WTC11 (cell line): ENCODE measurements around the gene CYP11A1. TPM values are rescaled to one million over a fixed set of nuclear protein-coding genes. Genes with fewer than 3 reads are reported as not detected.

ENCODE experiments used
- ATAC-seq: fragments of 200-7000 bp; cut with Tn5 transposase; 2 replicates; pipeline ENCODE4 v1.10.0; 2021; ENCODE audit warnings: mild to moderate bottlenecking, moderate library complexity
- CTCF ChIA-PET: fragments of 300-600 bp; sonication (Branson Sonifier 250); formaldehyde crosslinking; loops from one replicate; lab custom pipeline; 2021; ENCODE audit warnings: antibody characterized with exemption; lab: Charles Lee
- POLR2A ChIA-PET: fragments of 350-600 bp; sonication (Branson Sonifier 250); formaldehyde crosslinking; loops from one replicate; lab custom pipeline; 2021; ENCODE audit warnings: antibody characterized with exemption; lab: Charles Lee
- DNase-seq: peaks from one replicate; pipeline ENCODE4 v3.0.0; 2021; ENCODE audit warnings: low spot score
- H3K27ac Mint-ChIP-seq: 2 replicates; pipeline ENCODE4 v1.8.0; 2021; ENCODE audit warnings: mixed read lengths
- H3K27me3 Mint-ChIP-seq: 2 replicates; pipeline ENCODE4 v1.8.0; 2021; ENCODE audit warnings: low read depth, mild to moderate bottlenecking, moderate library complexity, mixed read lengths
- H3K36me3 Mint-ChIP-seq: 2 replicates; pipeline ENCODE4 v1.8.0; 2021; ENCODE audit warnings: mixed read lengths
- H3K4me1 Mint-ChIP-seq: 2 replicates; pipeline ENCODE4 v1.8.0; 2022; ENCODE audit warnings: mixed read lengths
- H3K4me3 Mint-ChIP-seq: 2 replicates; pipeline ENCODE4 v1.8.0; 2021; ENCODE audit warnings: mild to moderate bottlenecking, moderate library complexity, mixed read lengths
- H3K9me3 Mint-ChIP-seq: 2 replicates; pipeline ENCODE4 v1.8.0; 2021; ENCODE audit warnings: mixed read lengths
- AFF4 ChIP-seq: sonication (generic); formaldehyde crosslinking; IDR thresholded peaks from 2 replicates; pipeline ENCODE4 v1.8.1; 2023; ENCODE audit warnings: mild to moderate bottlenecking, missing genetic modification reagents, borderline replicate concordance
- E2F1 ChIP-seq: sonication (generic); formaldehyde crosslinking; IDR thresholded peaks from 2 replicates; pipeline ENCODE4 v1.8.0; 2022; ENCODE audit warnings: mild to moderate bottlenecking, missing genetic modification reagents
- E2F4 ChIP-seq: sonication (generic); formaldehyde crosslinking; IDR thresholded peaks from 2 replicates; pipeline ENCODE4 v1.8.1; 2022; ENCODE audit warnings: low read depth, mild to moderate bottlenecking, moderate library complexity, missing genetic modification reagents, borderline replicate concordance
- EMX1 ChIP-seq: fragments of 250-450 bp; sonication (Bioruptor Pico); IDR thresholded peaks from 2 replicates; pipeline ENCODE4 v1.8.0; 2021; ENCODE audit warnings: mild to moderate bottlenecking
- ESRRA ChIP-seq: sonication (generic); formaldehyde crosslinking; IDR thresholded peaks from 2 replicates; pipeline ENCODE4 v1.8.1; 2022; ENCODE audit warnings: mild to moderate bottlenecking, missing genetic modification reagents, borderline replicate concordance
- ETV6 ChIP-seq: sonication (generic); formaldehyde crosslinking; IDR thresholded peaks from 2 replicates; pipeline ENCODE4 v1.8.1; 2022; ENCODE audit warnings: mild to moderate bottlenecking, missing genetic modification reagents
- FOXP1 ChIP-seq: sonication (generic); formaldehyde crosslinking; IDR thresholded peaks from 2 replicates; pipeline ENCODE4 v1.8.0; 2022; ENCODE audit warnings: missing genetic modification reagents, mild to moderate bottlenecking, moderate library complexity, borderline replicate concordance
- GABPB1 ChIP-seq: sonication (generic); formaldehyde crosslinking; IDR thresholded peaks from 2 replicates; pipeline ENCODE4 v1.8.1; 2023; ENCODE audit warnings: mild to moderate bottlenecking, missing genetic modification reagents
- GTF2I ChIP-seq: fragments of 250-450 bp; sonication (Bioruptor Pico); conservative IDR thresholded peaks from 2 replicates; pipeline ENCODE4 v1.4.0; 2021; ENCODE audit warnings: mild to moderate bottlenecking
- IRF2 ChIP-seq: sonication (generic); formaldehyde crosslinking; IDR thresholded peaks from 2 replicates; pipeline ENCODE4 v1.8.0; 2022; ENCODE audit warnings: low read depth, missing genetic modification reagents, borderline replicate concordance
- JUN ChIP-seq: sonication (generic); formaldehyde crosslinking; IDR thresholded peaks from 2 replicates; pipeline ENCODE4 v1.8.0; 2023; ENCODE audit warnings: mild to moderate bottlenecking, missing genetic modification reagents
- KAT7 ChIP-seq: sonication (generic); formaldehyde crosslinking; IDR thresholded peaks from 2 replicates; pipeline ENCODE4 v1.8.1; 2023; ENCODE audit warnings: missing genetic modification reagents, mild to moderate bottlenecking, borderline replicate concordance
- NR1H2 ChIP-seq: sonication (generic); formaldehyde crosslinking; IDR thresholded peaks from 2 replicates; pipeline ENCODE4 v1.9.0; 2021; ENCODE audit warnings: mild to moderate bottlenecking, moderate library complexity, missing genetic modification reagents
- PREB ChIP-seq: sonication (generic); formaldehyde crosslinking; IDR thresholded peaks from 2 replicates; pipeline ENCODE4 v1.8.1; 2022; ENCODE audit warnings: mild to moderate bottlenecking, missing genetic modification reagents, moderate library complexity, borderline replicate concordance
- PRRX2 ChIP-seq: fragments of 250-450 bp; sonication (Bioruptor Pico); IDR thresholded peaks from 2 replicates; pipeline ENCODE4 v1.8.0; 2021; ENCODE audit warnings: mild to moderate bottlenecking
- SMAD3 ChIP-seq: sonication (generic); formaldehyde crosslinking; IDR thresholded peaks from 2 replicates; pipeline ENCODE4 v1.8.0; 2022; ENCODE audit warnings: missing genetic modification reagents, mild to moderate bottlenecking, borderline replicate concordance
- SMAD4 ChIP-seq: sonication (generic); formaldehyde crosslinking; IDR thresholded peaks from 2 replicates; pipeline ENCODE4 v1.8.0; 2022; ENCODE audit warnings: mild to moderate bottlenecking, missing genetic modification reagents
- TEAD4 ChIP-seq: sonication (generic); formaldehyde crosslinking; IDR thresholded peaks from 2 replicates; pipeline ENCODE4 v1.8.0; 2022; ENCODE audit warnings: mild to moderate bottlenecking, missing genetic modification reagents
- ZNF263 ChIP-seq: sonication (generic); formaldehyde crosslinking; IDR thresholded peaks from 2 replicates; pipeline ENCODE4 v1.8.1; 2022; ENCODE audit warnings: low read depth, mild to moderate bottlenecking, moderate library complexity, missing genetic modification reagents
- total RNA-seq: library from RNA; stranded (reverse); gene quantifications from 3 replicates; pipeline ENCODE4 v1.2.3, GENCODE V29; 2021
- TF ChIP-seq, protein P1 (sequence below): sonication (generic); formaldehyde crosslinking; IDR thresholded peaks from 2 replicates; pipeline ENCODE4 v1.8.1; 2023; ENCODE audit warnings: mild to moderate bottlenecking, missing genetic modification reagents
- TF ChIP-seq, protein P2 (sequence below): sonication (generic); formaldehyde crosslinking; IDR thresholded peaks from 2 replicates; pipeline ENCODE4 v1.8.1; 2022; ENCODE audit warnings: mild to moderate bottlenecking, moderate library complexity, missing genetic modification reagents
- TF ChIP-seq, protein P3 (sequence below): fragments of 200-600 bp; IDR thresholded peaks from 2 replicates; pipeline ENCODE4 v1.8.0; 2022; ENCODE audit warnings: antibody characterized with exemption

The CYP11A1 gene
- total RNA-seq, 1 experiment from 2014 or later, result 3.4 TPM

DNA sequence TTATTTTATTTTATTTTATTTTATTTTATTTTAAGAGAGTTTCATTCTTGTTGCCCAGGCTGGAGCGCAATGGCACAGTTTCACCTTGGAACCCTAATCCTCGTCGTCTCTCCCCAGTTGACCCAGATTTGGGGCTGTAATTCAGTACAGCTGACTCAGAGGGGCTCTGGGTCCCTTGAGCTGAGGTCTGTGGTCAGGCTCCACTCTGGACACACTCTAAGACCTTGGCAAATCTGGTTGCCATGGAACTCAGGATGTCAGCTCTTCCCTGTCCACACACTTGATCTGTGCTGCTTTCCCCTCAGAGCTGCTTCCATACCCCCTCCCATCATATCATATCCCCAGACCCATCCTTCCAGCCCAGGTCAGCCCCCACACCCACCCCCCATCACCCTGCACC, 675 bp upstream of the CYP11A1 start:
- TF ChIP-seq IRF2 (CRISPR knock-in tag) (no peak), TEAD4 (CRISPR knock-in tag) (no peak), GABPB1 (CRISPR knock-in tag) (no peak), PRRX2 (CRISPR knock-in tag) (no peak), SMAD3 (no peak), SMAD4 (CRISPR knock-in tag) (no peak), ESRRA (CRISPR knock-in tag) (no peak), PREB (CRISPR knock-in tag) (no peak), AFF4 (CRISPR knock-in tag) (no peak), E2F1 (CRISPR knock-in tag) (no peak), E2F4 (CRISPR knock-in tag) (no peak), JUN (CRISPR knock-in tag) (no peak)
- TF ChIP-seq, protein P1, sequence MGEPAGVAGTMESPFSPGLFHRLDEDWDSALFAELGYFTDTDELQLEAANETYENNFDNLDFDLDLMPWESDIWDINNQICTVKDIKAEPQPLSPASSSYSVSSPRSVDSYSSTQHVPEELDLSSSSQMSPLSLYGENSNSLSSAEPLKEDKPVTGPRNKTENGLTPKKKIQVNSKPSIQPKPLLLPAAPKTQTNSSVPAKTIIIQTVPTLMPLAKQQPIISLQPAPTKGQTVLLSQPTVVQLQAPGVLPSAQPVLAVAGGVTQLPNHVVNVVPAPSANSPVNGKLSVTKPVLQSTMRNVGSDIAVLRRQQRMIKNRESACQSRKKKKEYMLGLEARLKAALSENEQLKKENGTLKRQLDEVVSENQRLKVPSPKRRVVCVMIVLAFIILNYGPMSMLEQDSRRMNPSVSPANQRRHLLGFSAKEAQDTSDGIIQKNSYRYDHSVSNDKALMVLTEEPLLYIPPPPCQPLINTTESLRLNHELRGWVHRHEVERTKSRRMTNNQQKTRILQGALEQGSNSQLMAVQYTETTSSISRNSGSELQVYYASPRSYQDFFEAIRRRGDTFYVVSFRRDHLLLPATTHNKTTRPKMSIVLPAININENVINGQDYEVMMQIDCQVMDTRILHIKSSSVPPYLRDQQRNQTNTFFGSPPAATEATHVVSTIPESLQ, result no peak
- peaks cover 29% of the 10 kb centered on the region for H3K27me3 Mint-ChIP-seq
- H3K4me1 Mint-ChIP-seq, result peaks cover 26% of the 10 kb centered on the region
- no peak overlapping the region for H3K4me3 Mint-ChIP-seq
- no peaks in the 10 kb centered on the region for H3K9me3 Mint-ChIP-seq
- no peak overlapping the region for H3K27ac Mint-ChIP-seq
- ATAC-seq (no peak), DNase-seq (no peak)
- ChIA-PET CTCF (interaction anchor here (1.5 to 3.3 kb wide), 4 partner anchors 14 to 115 kb away, joined by 6 to 13 read pairs (median 8); no protein-coding TSS in a partner anchor), POLR2A (no interaction called here)
- H3K36me3 Mint-ChIP-seq, result no peaks in the 10 kb centered on the region

DNA sequence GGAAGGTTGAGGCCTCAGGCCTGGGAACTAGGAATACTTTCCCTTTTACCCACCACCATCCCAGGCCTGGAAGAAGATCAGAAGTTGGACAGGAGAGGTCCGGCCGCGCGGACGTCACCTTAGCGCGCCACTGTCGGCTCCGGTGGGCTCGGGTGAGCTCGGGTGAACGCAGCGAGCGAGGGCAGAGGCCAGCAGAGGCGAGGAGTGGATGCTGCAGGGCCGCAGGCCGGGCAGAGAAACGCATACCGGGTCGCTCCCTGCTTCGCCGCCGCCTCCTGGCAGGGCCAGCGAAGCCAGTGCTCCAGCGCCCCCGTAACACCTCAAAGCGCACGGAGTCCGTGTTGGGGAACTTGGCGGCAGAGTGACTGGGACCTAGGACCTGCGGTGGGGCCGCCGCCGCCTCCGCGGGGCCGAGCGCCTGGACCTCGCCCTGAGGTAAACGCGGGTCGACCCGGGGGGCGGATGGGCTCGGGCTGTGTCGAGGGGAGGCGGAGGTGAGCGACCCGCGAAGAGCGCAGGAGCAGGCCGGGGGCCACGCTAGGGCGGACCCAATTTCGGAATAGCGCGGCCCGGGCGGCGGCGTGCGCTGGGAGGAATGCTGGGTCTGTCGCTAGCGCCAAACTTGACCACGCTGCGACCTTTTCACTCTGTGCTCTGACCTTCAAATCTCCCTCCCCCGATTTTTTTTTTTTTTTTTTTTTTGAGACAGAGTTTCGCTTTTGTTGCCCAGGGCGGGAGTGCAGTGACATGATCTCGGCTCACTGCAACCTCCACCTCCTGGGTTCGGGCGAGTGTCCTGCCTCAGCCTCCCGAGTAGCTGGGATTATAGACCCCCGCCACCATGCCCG, 1.6 kb downstream of the CYP11A1 start:
- ChIA-PET CTCF (interaction anchor here (0.7 to 3.3 kb wide), 7 partner anchors 8 to 620 kb away, joined by 3 to 13 read pairs (median 4); no protein-coding TSS in a partner anchor), POLR2A (interaction anchor here (1.1 kb wide), 1 partner anchor 95 kb away, joined by 7 read pairs; the partner anchor contains the start of gene UBL7)
- peak overlapping the region; percentile 72 for H3K4me3 Mint-ChIP-seq
- TF ChIP-seq NR1H2 (no peak), GTF2I (CRISPR knock-in tag) (no peak), EMX1 (no peak), ZNF263 (no peak), ETV6 (CRISPR knock-in tag) (0 out of 2 replicates have a peak, but pooled peaks have one; percentile 13), KAT7 (CRISPR knock-in tag) (0 out of 2 replicates have a peak, but pooled peaks have one; percentile 85), FOXP1 (CRISPR knock-in tag) (peak; percentile 86; the same call in 1 of the 2 replicates)
- TF ChIP-seq, protein P2, sequence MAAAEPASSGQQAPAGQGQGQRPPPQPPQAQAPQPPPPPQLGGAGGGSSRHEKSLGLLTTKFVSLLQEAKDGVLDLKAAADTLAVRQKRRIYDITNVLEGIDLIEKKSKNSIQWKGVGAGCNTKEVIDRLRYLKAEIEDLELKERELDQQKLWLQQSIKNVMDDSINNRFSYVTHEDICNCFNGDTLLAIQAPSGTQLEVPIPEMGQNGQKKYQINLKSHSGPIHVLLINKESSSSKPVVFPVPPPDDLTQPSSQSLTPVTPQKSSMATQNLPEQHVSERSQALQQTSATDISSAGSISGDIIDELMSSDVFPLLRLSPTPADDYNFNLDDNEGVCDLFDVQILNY (CRISPR knock-in tag), result no peak
- TF ChIP-seq, protein P3, sequence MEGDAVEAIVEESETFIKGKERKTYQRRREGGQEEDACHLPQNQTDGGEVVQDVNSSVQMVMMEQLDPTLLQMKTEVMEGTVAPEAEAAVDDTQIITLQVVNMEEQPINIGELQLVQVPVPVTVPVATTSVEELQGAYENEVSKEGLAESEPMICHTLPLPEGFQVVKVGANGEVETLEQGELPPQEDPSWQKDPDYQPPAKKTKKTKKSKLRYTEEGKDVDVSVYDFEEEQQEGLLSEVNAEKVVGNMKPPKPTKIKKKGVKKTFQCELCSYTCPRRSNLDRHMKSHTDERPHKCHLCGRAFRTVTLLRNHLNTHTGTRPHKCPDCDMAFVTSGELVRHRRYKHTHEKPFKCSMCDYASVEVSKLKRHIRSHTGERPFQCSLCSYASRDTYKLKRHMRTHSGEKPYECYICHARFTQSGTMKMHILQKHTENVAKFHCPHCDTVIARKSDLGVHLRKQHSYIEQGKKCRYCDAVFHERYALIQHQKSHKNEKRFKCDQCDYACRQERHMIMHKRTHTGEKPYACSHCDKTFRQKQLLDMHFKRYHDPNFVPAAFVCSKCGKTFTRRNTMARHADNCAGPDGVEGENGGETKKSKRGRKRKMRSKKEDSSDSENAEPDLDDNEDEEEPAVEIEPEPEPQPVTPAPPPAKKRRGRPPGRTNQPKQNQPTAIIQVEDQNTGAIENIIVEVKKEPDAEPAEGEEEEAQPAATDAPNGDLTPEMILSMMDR, result no peak

More for the DNA sequence above, 1.6 kb downstream of the CYP11A1 start:
- Mint-ChIP-seq H3K4me1 (peaks cover 22% of the 10 kb centered on the region), H3K9me3 (no peaks in the 10 kb centered on the region), H3K36me3 (no peaks in the 10 kb centered on the region), H3K27ac (peak overlapping the region; percentile 20; the same call in 1 of the 2 replicates), H3K27me3 (peaks cover 29% of the 10 kb centered on the region)
- peak; percentile 67 for DNase-seq
- ATAC-seq, result peak; percentile 75
